GM06990 (cell line): Measurements from ENCODE around the gene TP53BP1.

Experiments
- DNase-seq: peaks from one replicate; pipeline ENCODE4 v3.0.0-alpha.2; 2011; ENCODE audit not compliant: insufficient read length; ENCODE audit errors: extremely low read depth
- H3K27me3 ChIP-seq: replicated peaks from 2 replicates; pipeline ENCODE4 v1.6.0; 2011; ENCODE audit warnings: low read length; ENCODE audit not compliant: control insufficient read depth, insufficient read depth
- H3K36me3 ChIP-seq: 2 replicates; pipeline ENCODE4 v1.5.1; 2011; ENCODE audit warnings: low read length; ENCODE audit not compliant: control insufficient read depth, insufficient read depth
- H3K4me3 ChIP-seq: replicated peaks from 2 replicates; pipeline ENCODE4 v1.5.1; 2011; ENCODE audit warnings: low read depth, mild to moderate bottlenecking, control low read depth, low read length
- TF ChIP-seq, protein P1 (sequence below): IDR thresholded peaks from 2 replicates; pipeline ENCODE4 v1.5.1; 2011; ENCODE audit warnings: low read length, control low read depth, mild to moderate bottlenecking, inconsistent platforms; ENCODE audit not compliant: insufficient read depth, poor library complexity, severe bottlenecking

The TP53BP1 gene

DNA sequence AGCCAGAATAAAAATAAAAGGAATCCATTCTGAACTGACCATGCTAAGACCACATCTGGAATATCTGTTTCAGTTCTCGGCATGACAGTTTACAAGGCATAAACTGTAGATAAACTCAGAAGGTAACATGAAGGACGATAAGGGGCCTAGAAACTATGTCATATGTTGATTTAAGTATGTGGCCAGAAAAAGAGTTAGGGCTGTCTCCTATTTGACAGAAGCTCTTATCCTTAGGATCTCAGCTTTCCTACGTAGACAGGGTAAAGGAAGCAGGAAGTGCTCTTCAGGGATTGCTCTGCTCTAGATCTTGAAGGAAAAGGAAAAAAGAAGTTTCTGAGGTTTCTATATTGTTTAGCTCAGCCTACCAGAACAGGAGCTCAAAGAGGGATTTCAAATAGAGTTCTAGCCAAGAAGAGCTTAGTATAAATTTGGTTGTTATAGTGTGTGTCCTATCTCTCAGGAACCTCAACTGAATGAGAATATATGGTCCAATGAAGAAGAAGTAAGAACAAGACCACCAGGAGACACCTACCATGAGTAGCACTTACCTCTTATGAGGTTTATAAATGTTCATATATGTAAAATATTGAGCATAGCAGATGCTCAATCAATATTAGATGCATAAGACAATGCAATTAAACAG is 59.2 kb downstream of the TP53BP1 start:
- H3K4me3 ChIP-seq, result no peak overlapping the region
- no peak for DNase-seq
- no peaks in the 10 kb centered on the region for H3K27me3 ChIP-seq
- peaks cover 10% of the 10 kb centered on the region for H3K36me3 ChIP-seq
- TF ChIP-seq, protein P1, sequence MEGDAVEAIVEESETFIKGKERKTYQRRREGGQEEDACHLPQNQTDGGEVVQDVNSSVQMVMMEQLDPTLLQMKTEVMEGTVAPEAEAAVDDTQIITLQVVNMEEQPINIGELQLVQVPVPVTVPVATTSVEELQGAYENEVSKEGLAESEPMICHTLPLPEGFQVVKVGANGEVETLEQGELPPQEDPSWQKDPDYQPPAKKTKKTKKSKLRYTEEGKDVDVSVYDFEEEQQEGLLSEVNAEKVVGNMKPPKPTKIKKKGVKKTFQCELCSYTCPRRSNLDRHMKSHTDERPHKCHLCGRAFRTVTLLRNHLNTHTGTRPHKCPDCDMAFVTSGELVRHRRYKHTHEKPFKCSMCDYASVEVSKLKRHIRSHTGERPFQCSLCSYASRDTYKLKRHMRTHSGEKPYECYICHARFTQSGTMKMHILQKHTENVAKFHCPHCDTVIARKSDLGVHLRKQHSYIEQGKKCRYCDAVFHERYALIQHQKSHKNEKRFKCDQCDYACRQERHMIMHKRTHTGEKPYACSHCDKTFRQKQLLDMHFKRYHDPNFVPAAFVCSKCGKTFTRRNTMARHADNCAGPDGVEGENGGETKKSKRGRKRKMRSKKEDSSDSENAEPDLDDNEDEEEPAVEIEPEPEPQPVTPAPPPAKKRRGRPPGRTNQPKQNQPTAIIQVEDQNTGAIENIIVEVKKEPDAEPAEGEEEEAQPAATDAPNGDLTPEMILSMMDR, result no peak

DNA sequence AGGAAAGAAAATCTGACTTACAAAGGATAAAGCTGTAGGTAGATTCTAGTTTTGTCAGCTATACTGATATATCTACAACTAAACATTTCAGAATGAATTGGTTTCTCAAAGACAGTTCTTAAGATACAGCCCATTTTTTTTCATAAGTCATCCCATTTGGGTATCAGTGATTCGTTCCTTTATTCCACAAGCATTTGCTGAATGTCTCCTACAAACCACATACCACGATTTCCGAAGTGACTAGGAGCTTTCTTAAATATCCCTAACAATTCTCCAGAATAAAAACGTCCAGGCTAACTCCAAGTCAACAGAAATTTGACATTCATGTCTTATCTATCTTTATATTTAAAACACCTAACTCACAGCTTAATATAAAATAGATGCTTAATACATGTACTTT is 59.8 kb downstream of the TP53BP1 start:
- Histone ChIP-seq H3K4me3 (no peak overlapping the region), H3K27me3 (no peaks in the 10 kb centered on the region), H3K36me3 (peaks cover 10% of the 10 kb centered on the region)
- no peak for DNase-seq
- TF ChIP-seq, protein P1, result no peak

DNA sequence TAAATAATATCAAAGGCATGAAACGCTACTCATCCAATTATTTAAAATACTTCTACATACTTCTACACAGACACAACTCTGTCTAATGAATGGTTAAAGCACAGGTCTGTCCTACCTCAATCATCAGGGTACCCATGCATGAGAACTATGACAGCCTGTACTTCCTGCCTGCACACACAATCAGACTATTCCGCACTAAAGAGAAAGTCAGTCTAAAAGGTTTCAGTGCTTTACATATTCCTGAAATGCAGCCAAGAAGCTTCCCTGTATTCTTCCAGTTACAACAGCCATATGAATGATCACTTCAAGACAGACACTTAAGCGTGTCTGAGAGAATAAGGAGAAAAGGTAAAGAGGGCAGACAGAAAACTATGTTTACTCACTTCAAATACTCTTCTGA is 63.3 kb downstream of the TP53BP1 start:
- H3K27me3 ChIP-seq, result no peaks in the 10 kb centered on the region
- TF ChIP-seq, protein P1, result no peak
- no peak for DNase-seq
- peaks cover 10% of the 10 kb centered on the region for H3K36me3 ChIP-seq
- H3K4me3 ChIP-seq, result no peak overlapping the region

DNA sequence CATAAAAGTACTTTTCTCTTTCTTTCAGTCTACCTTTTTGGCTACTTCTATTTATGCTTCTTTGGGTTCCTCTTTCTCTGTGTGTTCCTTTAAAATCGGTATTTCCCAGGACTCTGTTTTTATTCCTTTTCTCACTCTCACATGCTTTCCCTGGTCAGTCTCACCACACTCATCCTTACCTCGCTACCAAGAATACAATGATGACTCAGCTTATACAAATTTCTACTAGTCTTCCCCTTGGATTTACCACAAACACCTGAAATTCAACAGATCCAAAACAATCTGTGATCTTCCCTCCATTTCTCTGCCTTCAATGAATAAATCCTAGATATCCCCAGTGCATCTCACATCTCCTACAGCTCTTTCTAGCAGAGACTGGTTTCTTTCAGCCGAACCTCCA is 69.2 kb downstream of the TP53BP1 start:
- no peak overlapping the region for H3K4me3 ChIP-seq
- peaks cover 19% of the 10 kb centered on the region for H3K36me3 ChIP-seq

DNA sequence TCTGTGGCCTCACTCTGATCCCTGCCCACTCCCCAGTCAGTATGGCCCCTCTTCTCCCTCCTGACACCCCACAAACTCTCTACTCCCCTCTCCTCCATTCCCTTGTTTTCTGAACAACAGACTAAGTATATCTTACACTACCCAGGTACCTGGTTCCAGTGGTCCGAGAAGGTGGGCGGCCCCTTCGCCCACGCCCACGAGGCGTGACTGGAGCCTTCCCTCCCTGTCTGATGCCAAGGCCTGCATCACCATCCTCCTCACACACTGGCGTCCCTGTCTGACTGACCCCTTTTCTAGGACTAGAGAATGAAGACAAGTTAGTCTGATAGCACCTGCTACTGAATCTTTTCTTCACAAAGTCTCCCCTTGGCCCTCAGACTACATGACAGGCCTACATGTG is 72.1 kb downstream of the TP53BP1 start:
- H3K4me3 ChIP-seq, result no peak overlapping the region

More for the DNA sequence above, 69.2 kb downstream of the TP53BP1 start:
- TF ChIP-seq, protein P1, result no peak
- H3K27me3 ChIP-seq, result no peaks in the 10 kb centered on the region
- no peak for DNase-seq

More for the DNA sequence above, 72.1 kb downstream of the TP53BP1 start:
- DNase-seq, result no peak
- Histone ChIP-seq H3K36me3 (peaks cover 21% of the 10 kb centered on the region), H3K27me3 (no peaks in the 10 kb centered on the region)
- TF ChIP-seq, protein P1, result no peak
